Activated CD4-positive, alpha-beta T cell treated with anti-CD3 and anti-CD28 coated beads for 36 hours (primary cell): ENCODE results near the gene GTF3A. TPM values are rescaled to one million over a fixed set of nuclear protein-coding genes. Genes with fewer than 3 reads are reported as not detected.

Source experiments
- ATAC-seq: fragments of 200-7000 bp; cut with Tn5 transposase; one replicate; pipeline ENCODE4 v1.10.0; 2021; ENCODE audit warnings: mild to moderate bottlenecking, moderate library complexity
- CTCF ChIA-PET: fragments of 350-600 bp; sonication (Branson Sonifier 250); formaldehyde crosslinking; loops from one replicate; lab custom pipeline; 2021; ENCODE audit warnings: antibody characterized with exemption; lab: Charles Lee
- POLR2A ChIA-PET: fragments of 350-600 bp; sonication (Branson Sonifier 250); formaldehyde crosslinking; loops from one replicate; lab custom pipeline; 2021; ENCODE audit warnings: antibody characterized with exemption, inconsistent platforms; lab: Charles Lee
- DNase-seq: peaks from one replicate; pipeline ENCODE4 v3.0.0-alpha.2; 2020
- H3K27ac Mint-ChIP-seq: one replicate; pipeline ENCODE4 v1.8.0; 2021; ENCODE audit warnings: mixed read lengths
- H3K27me3 Mint-ChIP-seq: one replicate; pipeline ENCODE4 v1.8.0; 2021; ENCODE audit warnings: mixed read lengths
- H3K36me3 Mint-ChIP-seq: one replicate; pipeline ENCODE4 v1.8.0; 2021; ENCODE audit warnings: low read depth, mixed read lengths
- H3K4me1 Mint-ChIP-seq: one replicate; pipeline ENCODE4 v1.8.0; 2021; ENCODE audit warnings: mixed read lengths
- H3K4me3 Mint-ChIP-seq: one replicate; pipeline ENCODE4 v1.8.0; 2021; ENCODE audit warnings: mild to moderate bottlenecking, moderate library complexity, mixed read lengths
- H3K9me3 Mint-ChIP-seq: one replicate; pipeline ENCODE4 v1.8.0; 2021; ENCODE audit warnings: low read depth, mixed read lengths
- intact Hi-C, 2 experiments: fragments of 100-400 bp; cut with DNase I in 1 of 2; cut with micrococcal nuclease in 1 of 2; formaldehyde crosslinking; loops; one replicate each; pipeline versions ENCODE4 v1.14.2 to v1.15.1; 2022 to 2024; cut with DNase I, micrococcal nuclease
- total RNA-seq, 2 experiments: library from RNA; stranded (reverse); gene quantifications; one replicate each; pipeline ENCODE4 v1.2.3, GENCODE V29; 2021

Gene GTF3A
- total RNA-seq, 2 experiments from 2014 or later = 177 to 208 TPM

- CTCF ChIA-PET = no interaction called here
- H3K4me3 Mint-ChIP-seq = no peak overlapping the region
- DNase-seq (no peak), ATAC-seq (no peak)
- H3K9me3 Mint-ChIP-seq = no peaks in the 10 kb centered on the region
- no peak overlapping the region for H3K27ac Mint-ChIP-seq
- POLR2A ChIA-PET = no interaction called here
- intact Hi-C loops = no loop called here
- no peaks in the 10 kb centered on the region for H3K27me3 Mint-ChIP-seq
- H3K36me3 Mint-ChIP-seq = no peaks in the 10 kb centered on the region
- H3K4me1 Mint-ChIP-seq = peaks cover 6% of the 10 kb centered on the region
These were observed 45.8 kb downstream of the GTF3A start for GRCh38 chr13:27470075-27470820.

- Mint-ChIP-seq H3K36me3 (no peaks in the 10 kb centered on the region), H3K4me1 (peaks cover 9% of the 10 kb centered on the region)
- ATAC-seq = no peak
These were observed 48.0 kb downstream of the GTF3A start for GRCh38 chr13:27472441-27472840.

GRCh38 chr13:27472941-27473340 lies 48.5 kb downstream of the GTF3A start:
- DNase-seq = no peak
- H3K36me3 Mint-ChIP-seq = no peaks in the 10 kb centered on the region
- ChIA-PET POLR2A (interaction anchor here (0.6 kb wide), 2 partner anchors 125 to 1254 kb away, joined by 3 to 5 read pairs; no protein-coding TSS in a partner anchor), CTCF (interaction anchor here (0.8 to 1.7 kb wide), 2 partner anchors 11 to 353 kb away, joined by 4 read pairs; no protein-coding TSS in a partner anchor)
- no peaks in the 10 kb centered on the region for H3K27me3 Mint-ChIP-seq
- H3K9me3 Mint-ChIP-seq = no peaks in the 10 kb centered on the region
- no peak overlapping the region for H3K4me3 Mint-ChIP-seq
- no peak overlapping the region for H3K27ac Mint-ChIP-seq
- ATAC-seq = no peak
- H3K4me1 Mint-ChIP-seq = peaks cover 14% of the 10 kb centered on the region
- intact Hi-C loops = no loop called here

More at GRCh38 chr13:27472441-27472840, 48.0 kb downstream of the GTF3A start:
- no peak overlapping the region for H3K27ac Mint-ChIP-seq
- H3K9me3 Mint-ChIP-seq = no peaks in the 10 kb centered on the region
- intact Hi-C loops = no loop called here
- DNase-seq = no peak
- no peaks in the 10 kb centered on the region for H3K27me3 Mint-ChIP-seq
- no peak overlapping the region for H3K4me3 Mint-ChIP-seq
- POLR2A ChIA-PET = interaction anchor here (0.6 kb wide), 2 partner anchors 124 to 1254 kb away, joined by 3 to 5 read pairs; no protein-coding TSS in a partner anchor
- CTCF ChIA-PET = interaction anchor here (1.7 kb wide), 1 partner anchor 353 kb away, joined by 4 read pairs; no protein-coding TSS in a partner anchor

GRCh38 chr13:27474751-27475268 lies 50.4 kb downstream of the GTF3A start:
- POLR2A ChIA-PET = interaction anchor here (0.6 kb wide), 1 partner anchor 42 kb away, joined by 4 read pairs; no protein-coding TSS in a partner anchor
- Mint-ChIP-seq H3K4me1 (peaks cover 19% of the 10 kb centered on the region), H3K9me3 (no peaks in the 10 kb centered on the region), H3K4me3 (no peak overlapping the region), H3K27ac (no peak overlapping the region), H3K36me3 (no peaks in the 10 kb centered on the region), H3K27me3 (no peaks in the 10 kb centered on the region)
- DNase-seq (no peak), ATAC-seq (no peak)
- CTCF ChIA-PET = interaction anchor here (1.0 kb wide), 1 partner anchor 11 kb away, joined by 3 read pairs; no protein-coding TSS in a partner anchor
- intact Hi-C loops = no loop called here

GRCh38 chr13:27476943-27477703 lies 52.7 kb downstream of the GTF3A start:
- ChIA-PET CTCF (interaction anchor here (0.7 to 0.9 kb wide), 2 partner anchors 57 to 352 kb away, joined by 3 read pairs; no protein-coding TSS in a partner anchor), POLR2A (interaction anchor here (0.6 to 0.8 kb wide), 2 partner anchors 22 to 27 kb away, joined by 4 to 8 read pairs; partner anchors contain the start of gene MTIF3)
- DNase-seq = peak; percentile 34
- ATAC-seq = peak; percentile 68
- Mint-ChIP-seq H3K27me3 (no peaks in the 10 kb centered on the region), H3K4me3 (no peak overlapping the region), H3K27ac (peak overlapping the region; percentile 39), H3K4me1 (peaks cover 19% of the 10 kb centered on the region), H3K9me3 (no peaks in the 10 kb centered on the region), H3K36me3 (no peaks in the 10 kb centered on the region)
- intact Hi-C loops = no loop called here

- ChIA-PET CTCF (interaction anchor here (0.7 to 1.6 kb wide), 3 partner anchors 56 to 77 kb away, joined by 3 to 4 read pairs (median 3); no protein-coding TSS in a partner anchor), POLR2A (no interaction called here)
- H3K36me3 Mint-ChIP-seq = no peaks in the 10 kb centered on the region
- peaks cover 17% of the 10 kb centered on the region for H3K4me1 Mint-ChIP-seq
- no peak overlapping the region for H3K27ac Mint-ChIP-seq
- peak; percentile 68 for DNase-seq
- peaks cover 2% of the 10 kb centered on the region for H3K9me3 Mint-ChIP-seq
- intact Hi-C loops = loop anchor here (2.0 to 5.0 kb wide), 2 partner anchors 345 to 346 kb away; no protein-coding TSS in a partner anchor
- peak; percentile 47 for ATAC-seq
- H3K27me3 Mint-ChIP-seq = no peaks in the 10 kb centered on the region
- H3K4me3 Mint-ChIP-seq = no peak overlapping the region
These were observed 57.3 kb downstream of the GTF3A start for GRCh38 chr13:27481766-27482165.

GRCh38 chr13:27482983-27483382 lies 58.6 kb downstream of the GTF3A start:
- no peak overlapping the region for H3K4me3 Mint-ChIP-seq
- H3K27ac Mint-ChIP-seq = no peak overlapping the region
- intact Hi-C loops = loop anchor here in 1 of 2 experiments (5.0 kb wide), 1 partner anchor 344 kb away; no protein-coding TSS in a partner anchor
- ChIA-PET POLR2A (no interaction called here), CTCF (interaction anchor here (1.2 kb wide), 1 partner anchor 73 kb away, joined by 3 read pairs; no protein-coding TSS in a partner anchor)
- H3K4me1 Mint-ChIP-seq = peaks cover 4% of the 10 kb centered on the region
- peaks cover 2% of the 10 kb centered on the region for H3K9me3 Mint-ChIP-seq
- DNase-seq (no peak), ATAC-seq (no peak)
- H3K36me3 Mint-ChIP-seq = no peaks in the 10 kb centered on the region
- H3K27me3 Mint-ChIP-seq = no peaks in the 10 kb centered on the region

- Mint-ChIP-seq H3K4me1 (no peaks in the 10 kb centered on the region), H3K27ac (no peak overlapping the region), H3K4me3 (no peak overlapping the region), H3K36me3 (no peaks in the 10 kb centered on the region), H3K9me3 (peaks cover 2% of the 10 kb centered on the region), H3K27me3 (no peaks in the 10 kb centered on the region)
- ChIA-PET POLR2A (no interaction called here), CTCF (interaction anchor here (1.1 kb wide), 1 partner anchor 10 kb away, joined by 4 read pairs; no protein-coding TSS in a partner anchor)
- intact Hi-C loops = loop anchor here in 1 of 2 experiments (5.0 kb wide), 1 partner anchor 344 kb away; no protein-coding TSS in a partner anchor
- DNase-seq (no peak), ATAC-seq (no peak)
These were observed 59.0 kb downstream of the GTF3A start for GRCh38 chr13:27483421-27483820.

Other genes starting within 250 kb of the GTF3A start
- gene RPL21, start 173.1 kb upstream of the GTF3A start, total RNA-seq = 1,000 to 10,000 TPM in 1 of 2 experiments, 100 to 1,000 TPM in 1; 756 to 1,682 TPM
- gene RASL11A, start 153.8 kb upstream of the GTF3A start, total RNA-seq = 1 to 10 TPM; 3.2 to 3.5 TPM
- 10 to 100 TPM; 27.5 to 43.0 TPM for gene MTIF3, start 25.9 kb downstream of the GTF3A start, total RNA-seq
- 1 to 10 TPM; 4.7 to 4.8 TPM for gene LNX2, start 195.9 kb downstream of the GTF3A start, total RNA-seq
- 100 to 1,000 TPM; 165 to 197 TPM for gene POLR1D, start 197.3 kb downstream of the GTF3A start, total RNA-seq